PC-3 (cell line): Measurements from ENCODE around the gene CUTC. TPM values are rescaled to one million over a fixed set of nuclear protein-coding genes. Genes with fewer than 3 reads are reported as not detected.

Experiments used
- ATAC-seq: fragments of 200-7000 bp; cut with Tn5 transposase; 2 replicates; pipeline ENCODE4 v1.9.1; 2020; ENCODE audit warnings: mild to moderate bottlenecking, moderate library complexity
- BruUV-seq: library from RNA; stranded (reverse); fragments of 400-500 nt; replicated peaks from 2 replicates; lab custom pipeline; 2021; lab: Mats Ljungman, UMichigan
- CTCF ChIA-PET: fragments of 300-600 bp; sonication (Branson Sonifier 250); formaldehyde crosslinking; loops from one replicate; lab custom pipeline; 2022; ENCODE audit warnings: antibody characterized with exemption; lab: Charles Lee
- POLR2A ChIA-PET: fragments of 300-600 bp; sonication (Branson Sonifier 250); formaldehyde crosslinking; loops from one replicate; lab custom pipeline; 2022; ENCODE audit warnings: antibody characterized with exemption; ENCODE audit not compliant: unreplicated experiment; lab: Charles Lee
- DNase-seq: peaks from one replicate; pipeline ENCODE4 v3.0.0-alpha.2; 2015
- H2AFZ ChIP-seq: fragments of 300-600 bp; sonication (generic); 2 replicates; pipeline ENCODE4 v1.6.0; 2016; ENCODE audit warnings: antibody characterized with exemption, low read length
- H3F3A ChIP-seq: fragments of 300-600 bp; sonication (generic); one replicate; pipeline ENCODE4 v1.6.0; 2017; ENCODE audit warnings: antibody characterized with exemption, low read length, control low read depth, mild to moderate bottlenecking; ENCODE audit not compliant: unreplicated experiment
- H3K27ac ChIP-seq: fragments of 300-600 bp; sonication (generic); 2 replicates; pipeline ENCODE4 v1.5.1; 2016; ENCODE audit warnings: mild to moderate bottlenecking, low read length
- H3K27me3 ChIP-seq: fragments of 300-600 bp; sonication (generic); 2 replicates; pipeline ENCODE4 v1.6.1; 2016; ENCODE audit warnings: low read length, mixed read lengths
- H3K36me3 ChIP-seq: fragments of 300-600 bp; sonication (generic); 2 replicates; pipeline ENCODE4 v1.6.1; 2016; ENCODE audit warnings: low read depth, mixed run types, low read length, mixed read lengths
- H3K4me1 ChIP-seq: fragments of 300-600 bp; sonication (generic); 2 replicates; pipeline ENCODE4 v1.5.1; 2016; ENCODE audit warnings: low read length; ENCODE audit not compliant: insufficient read depth
- H3K4me2 ChIP-seq: fragments of 300-600 bp; sonication (generic); 2 replicates; pipeline ENCODE4 v1.6.0; 2016; ENCODE audit warnings: low read length
- H3K4me3 ChIP-seq: fragments of 300-600 bp; sonication (generic); 2 replicates; pipeline ENCODE4 v1.5.1; 2016; ENCODE audit warnings: mild to moderate bottlenecking, low read length, mixed read lengths
- H3K79me2 ChIP-seq: fragments of 300-600 bp; sonication (generic); 2 replicates; pipeline ENCODE4 v1.6.1; 2017; ENCODE audit warnings: low read length, mixed read lengths
- H3K9ac ChIP-seq: fragments of 300-600 bp; sonication (generic); 2 replicates; pipeline ENCODE4 v1.6.0; 2016; ENCODE audit warnings: mild to moderate bottlenecking, low read length
- H3K9me2 ChIP-seq: fragments of 300-600 bp; sonication (generic); replicated peaks from 2 replicates; pipeline ENCODE4 v1.6.1; 2016; ENCODE audit warnings: mixed run types, low read length, mixed read lengths
- H3K9me3 ChIP-seq: fragments of 300-600 bp; sonication (generic); 2 replicates; pipeline ENCODE4 v1.6.1; 2016; ENCODE audit warnings: low read length, mixed read lengths
- H4K20me1 ChIP-seq: fragments of 300-600 bp; sonication (generic); 2 replicates; pipeline ENCODE4 v1.6.1; 2016; ENCODE audit warnings: low read length, mixed read lengths
- EZH2 ChIP-seq: fragments of 300-600 bp; sonication (generic); IDR thresholded peaks from one replicate; pipeline ENCODE4 v1.6.1; 2017; ENCODE audit warnings: antibody characterized with exemption, mild to moderate bottlenecking, low read length; ENCODE audit not compliant: unreplicated experiment
- EZH2phosphoT487 ChIP-seq: fragments of 300-600 bp; sonication (generic); IDR thresholded peaks from 2 replicates; pipeline ENCODE4 v1.6.1; 2018; ENCODE audit warnings: mild to moderate bottlenecking, antibody characterized with exemption, low read length, borderline replicate concordance
- intact Hi-C: fragments of 100-400 bp; cut with micrococcal nuclease; formaldehyde crosslinking; loops from 2 replicates; pipeline ENCODE4 v1.9.0; 2023
- total RNA-seq: library from RNA; depleted of rRNA; stranded (reverse); fragments of >200 nt; gene quantifications from 2 replicates; pipeline ENCODE4 v1.2.3, GENCODE V29; 2014
- TF ChIP-seq, protein P1 (sequence below): fragments of 300-600 bp; sonication (generic); conservative IDR thresholded peaks from 2 replicates; pipeline ENCODE4 v1.5.1; 2017; ENCODE audit warnings: antibody characterized with exemption, low read depth, mild to moderate bottlenecking, low read length

The CUTC gene
- total RNA-seq, 1 experiment from 2014 or later, result 10.2 TPM

GRCh38 chr10:99730026-99730425, 2.0 kb upstream of the CUTC start:
- no peak overlapping the region for H3K4me2 ChIP-seq
- ChIA-PET POLR2A (no interaction called here), CTCF (no interaction called here)
- DNase-seq (no peak), ATAC-seq (no peak)
- H3K36me3 ChIP-seq, result peaks cover 13% of the 10 kb centered on the region
- no TSS peak for BruUV-seq
- H3K79me2 ChIP-seq, result peaks cover 30% of the 10 kb centered on the region
- no peak overlapping the region for H3K4me3 ChIP-seq
- H3K4me1 ChIP-seq, result peaks cover 3% of the 10 kb centered on the region; the same call in 1 of the 2 replicates
- H3K27me3 ChIP-seq, result no peaks in the 10 kb centered on the region
- H2AFZ ChIP-seq, result no peak overlapping the region
- no peak overlapping the region for H3K9ac ChIP-seq
- no peak overlapping the region for H3K27ac ChIP-seq
- TF ChIP-seq EZH2 (no peak), EZH2phosphoT487 (no peak)
- TF ChIP-seq, protein P1, sequence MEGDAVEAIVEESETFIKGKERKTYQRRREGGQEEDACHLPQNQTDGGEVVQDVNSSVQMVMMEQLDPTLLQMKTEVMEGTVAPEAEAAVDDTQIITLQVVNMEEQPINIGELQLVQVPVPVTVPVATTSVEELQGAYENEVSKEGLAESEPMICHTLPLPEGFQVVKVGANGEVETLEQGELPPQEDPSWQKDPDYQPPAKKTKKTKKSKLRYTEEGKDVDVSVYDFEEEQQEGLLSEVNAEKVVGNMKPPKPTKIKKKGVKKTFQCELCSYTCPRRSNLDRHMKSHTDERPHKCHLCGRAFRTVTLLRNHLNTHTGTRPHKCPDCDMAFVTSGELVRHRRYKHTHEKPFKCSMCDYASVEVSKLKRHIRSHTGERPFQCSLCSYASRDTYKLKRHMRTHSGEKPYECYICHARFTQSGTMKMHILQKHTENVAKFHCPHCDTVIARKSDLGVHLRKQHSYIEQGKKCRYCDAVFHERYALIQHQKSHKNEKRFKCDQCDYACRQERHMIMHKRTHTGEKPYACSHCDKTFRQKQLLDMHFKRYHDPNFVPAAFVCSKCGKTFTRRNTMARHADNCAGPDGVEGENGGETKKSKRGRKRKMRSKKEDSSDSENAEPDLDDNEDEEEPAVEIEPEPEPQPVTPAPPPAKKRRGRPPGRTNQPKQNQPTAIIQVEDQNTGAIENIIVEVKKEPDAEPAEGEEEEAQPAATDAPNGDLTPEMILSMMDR, result no peak
- H3F3A ChIP-seq, result no peaks in the 10 kb centered on the region
- no peaks in the 10 kb centered on the region for H4K20me1 ChIP-seq
- intact Hi-C loops, result loop anchor here (5.0 kb wide), 1 partner anchor 102 kb away; no protein-coding TSS in a partner anchor
- no peaks in the 10 kb centered on the region for H3K9me2 ChIP-seq
- H3K9me3 ChIP-seq, result no peaks in the 10 kb centered on the region

DNA sequence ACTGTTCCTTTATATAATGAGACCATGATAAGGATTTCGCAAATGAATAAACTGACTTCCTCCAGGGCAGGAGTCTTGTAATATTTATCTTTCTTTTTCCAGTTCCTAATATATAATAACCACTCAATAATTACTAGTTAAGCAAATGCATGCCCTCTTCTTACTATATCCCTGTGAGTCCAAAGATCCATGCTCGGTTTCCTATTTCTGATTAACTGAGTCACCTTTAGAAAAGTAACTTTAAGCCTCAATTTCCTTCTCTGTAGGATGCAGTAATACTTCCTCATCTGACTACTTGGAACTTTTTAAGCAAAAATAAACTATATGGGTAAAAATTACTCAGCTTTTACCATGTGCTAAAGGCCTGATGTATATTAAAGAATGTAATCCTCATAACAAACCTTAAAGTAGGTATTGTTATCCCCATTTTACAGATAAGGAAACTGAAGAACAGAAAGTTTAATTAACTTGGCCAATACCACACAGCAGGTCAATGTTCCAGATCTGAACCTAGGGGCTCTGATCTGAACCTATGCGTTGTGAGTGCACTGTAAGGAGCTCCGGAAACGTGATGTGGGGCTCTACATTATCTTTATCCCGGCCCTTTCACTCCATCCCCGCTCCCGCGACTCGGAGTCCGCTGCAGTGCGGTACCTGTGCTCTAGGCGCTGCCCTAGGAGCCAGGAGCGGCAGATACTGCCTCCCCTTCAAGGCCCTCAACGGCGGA, 565 bp upstream of the CUTC start:
- no peaks in the 10 kb centered on the region for H3K27me3 ChIP-seq
- POLR2A ChIA-PET, result interaction anchor here (0.5 to 0.7 kb wide), 3 partner anchors 41 to 73 kb away, joined by 5 to 18 read pairs (median 7); no protein-coding TSS in a partner anchor
- H3K4me2 ChIP-seq, result peak overlapping the region; percentile 90
- peak overlapping the region; percentile 91 for H3K9ac ChIP-seq
- no peaks in the 10 kb centered on the region for H3K9me3 ChIP-seq
- peak overlapping the region; percentile 95 for H3K4me3 ChIP-seq
- no peaks in the 10 kb centered on the region for H4K20me1 ChIP-seq
- H3F3A ChIP-seq, result no peaks in the 10 kb centered on the region
- intact Hi-C loops, result loop anchor here (1.0 to 5.0 kb wide), 2 partner anchors 101 to 115 kb away; no protein-coding TSS in a partner anchor
- peaks cover 6% of the 10 kb centered on the region for H3K36me3 ChIP-seq
- TF ChIP-seq, protein P1, result no peak
- no peak for TF ChIP-seq EZH2
- TF ChIP-seq EZH2phosphoT487, result no peak
- DNase-seq, result no peak
- CTCF ChIA-PET, result interaction anchor here (1.5 kb wide), 1 partner anchor 114 kb away, joined by 13 read pairs; no protein-coding TSS in a partner anchor
- TSS peak; percentile 88 for BruUV-seq
- peak; percentile 37 for ATAC-seq
- peak overlapping the region; percentile 86 for H2AFZ ChIP-seq
- H3K9me2 ChIP-seq, result no peaks in the 10 kb centered on the region
- peaks cover 3% of the 10 kb centered on the region; the same call in 1 of the 2 replicates for H3K4me1 ChIP-seq
- H3K27ac ChIP-seq, result peak overlapping the region; percentile 89
- peaks cover 30% of the 10 kb centered on the region for H3K79me2 ChIP-seq
